Thyroid gland (tissue), 4 donors: ENCODE results near the gene GGA3. TPM values are rescaled to one million over a fixed set of nuclear protein-coding genes. Genes with fewer than 3 reads are reported as not detected.
"Not testable (repeated sequence)": the region's sequence is repeated elsewhere in the genome, so short reads cannot be mapped to it uniquely, and the experiment has no call there.

Experiments used
- DNase-seq, 2 donors: peaks; one replicate each; pipeline ENCODE4 v3.0.0-alpha.2; 2019
- H3K27ac ChIP-seq, 3 donors: fragments of 200-600 bp; sonication (generic); 1 replicate in 2 of 3; 2 replicates in 1 of 3; pipeline ENCODE4 v1.5.1; 2016 to 2019; ENCODE audit warnings: mild to moderate bottlenecking in 1 of 3, moderate library complexity in 1 of 3
- H3K27me3 ChIP-seq: fragments of 200-600 bp; sonication (generic); one replicate; pipeline ENCODE4 v1.5.1; 2019
- H3K36me3 ChIP-seq, 2 donors: fragments of 200-600 bp; sonication (generic); one replicate each; pipeline ENCODE4 v1.5.1; 2016 to 2019
- H3K4me1 ChIP-seq, 2 donors: fragments of 200-600 bp; sonication (generic); one replicate each; pipeline ENCODE4 v1.5.1; 2017 to 2019
- H3K4me3 ChIP-seq, 3 donors: fragments of 200-600 bp; sonication (generic); replicated peaks in 1 of 3; 1 replicate in 2 of 3; 2 replicates in 1 of 3; pipeline ENCODE4 v1.5.1; 2016; ENCODE audit warnings: mild to moderate bottlenecking in 1 of 3
- H3K9me3 ChIP-seq: fragments of 200-600 bp; sonication (generic); one replicate; pipeline ENCODE4 v1.5.1; 2017
- CTCF ChIP-seq, 6 experiments: fragments of 200-600 bp in 3 of 6; fragments of 450-650 bp in 3 of 6; sonication (generic) in 3 of 6; IDR thresholded peaks; one replicate each; pipeline ENCODE4 v1.5.1; 2016 to 2019; ENCODE audit warnings: antibody characterized with exemption in 6 of 6, mild to moderate bottlenecking in 2 of 6, inconsistent platforms in 1 of 6, moderate library complexity in 1 of 6
- POLR2A ChIP-seq, 2 donors: fragments of 450-650 bp; IDR thresholded peaks; one replicate each; pipeline ENCODE4 v1.6.1; 2017; ENCODE audit warnings: antibody characterized with exemption in 2 of 2, mild to moderate bottlenecking in 2 of 2, moderate library complexity in 1 of 2
- WGBS, 2 donors: methylation state at CpG; one replicate each; pipeline ENCODE4 v1.1.5; 2017; 5-methylcytosine and 5-hydroxymethylcytosine counted together
- intact Hi-C: fragments of 100-400 bp; cut with DNase I; formaldehyde crosslinking; loops from one replicate; pipeline ENCODE4 v1.15.1; 2023
- total RNA-seq, 4 donors: library from RNA; depleted of rRNA; stranded (reverse); fragments of >200 nt; gene quantifications; one replicate each; pipeline ENCODE4 v1.2.3, GENCODE V29; 2016

GGA3 gene
- total RNA-seq, 4 donors from 2014 or later, result 22.5 to 38.4 (median 24.1) TPM

- Histone ChIP-seq H3K27ac (no peak overlapping the region), H3K4me3 (no peak overlapping the region), H3K4me1 (no peaks in the 10 kb centered on the region), H3K9me3 (no peaks in the 10 kb centered on the region), H3K36me3 (peaks cover 28 to 41% of the 10 kb centered on the region in 2 donors), H3K27me3 (no peaks in the 10 kb centered on the region)
- DNase-seq, result no peak
- 97 to 100% methylated on average over 3 of the region's 3 CpGs for WGBS, 2 donors
- TF ChIP-seq POLR2A (IDR thresholded peaks at IDR 0.05), result no peak
- TF ChIP-seq CTCF (IDR thresholded peaks at IDR 0.05), result no peak
- intact Hi-C loops, result no loop called here
Observed at GRCh38 chr17:75219815-75220214, 41.6 kb downstream of the GGA3 start.

GRCh38 chr17:75218131-75218530 lies 43.3 kb downstream of the GGA3 start:
- intact Hi-C loops, result no loop called here
- WGBS, 2 donors, result 97% methylated on average over 5 to 6 of the region's 6 CpGs
- Histone ChIP-seq H3K36me3 (peaks cover 44 to 57% of the 10 kb centered on the region in 2 donors), H3K9me3 (no peaks in the 10 kb centered on the region), H3K27me3 (no peaks in the 10 kb centered on the region), H3K27ac (no peak overlapping the region), H3K4me1 (no peaks in the 10 kb centered on the region), H3K4me3 (no peak overlapping the region)
- TF ChIP-seq POLR2A (IDR thresholded peaks at IDR 0.05) (no peak), CTCF (IDR thresholded peaks at IDR 0.05) (no peak)
- DNase-seq, result no peak

- peaks cover 0 to 15% of the 10 kb centered on the region in 2 donors for H3K4me1 ChIP-seq
- no peak for DNase-seq
- no peak overlapping the region for H3K4me3 ChIP-seq
- no peaks in the 10 kb centered on the region for H3K27me3 ChIP-seq
- TF ChIP-seq POLR2A (IDR thresholded peaks at IDR 0.05), result no peak
- TF ChIP-seq CTCF (IDR thresholded peaks at IDR 0.05), result no peak
- no peaks in the 10 kb centered on the region for H3K9me3 ChIP-seq
- WGBS, 2 donors, result 85 to 88% methylated on average over 3 of the region's 3 CpGs
- no peak overlapping the region for H3K27ac ChIP-seq
- intact Hi-C loops, result no loop called here
- peaks cover 26 to 28% of the 10 kb centered on the region in 2 donors for H3K36me3 ChIP-seq
Observed at GRCh38 chr17:75209061-75209460, 52.3 kb downstream of the GGA3 start.

- DNase-seq, result no peak
- no peaks in the 10 kb centered on the region for H3K27me3 ChIP-seq
- no peak overlapping the region for H3K4me3 ChIP-seq
- TF ChIP-seq CTCF (IDR thresholded peaks at IDR 0.05) (no peak), POLR2A (IDR thresholded peaks at IDR 0.05) (no peak)
- 93% methylated on average over 9 of the region's 9 CpGs for WGBS, 2 donors
- no peaks in the 10 kb centered on the region for H3K9me3 ChIP-seq
- intact Hi-C loops, result no loop called here
- no peak overlapping the region for H3K27ac ChIP-seq
- H3K36me3 ChIP-seq, result peaks cover 19 to 21% of the 10 kb centered on the region in 2 donors
- peaks cover 0 to 15% of the 10 kb centered on the region in 2 donors for H3K4me1 ChIP-seq
Observed at GRCh38 chr17:75208161-75208560, 53.2 kb downstream of the GGA3 start.

- Histone ChIP-seq H3K36me3 (peaks cover 15 to 18% of the 10 kb centered on the region in 2 donors), H3K27ac (no peak overlapping the region), H3K4me3 (no peak overlapping the region), H3K9me3 (no peaks in the 10 kb centered on the region), H3K4me1 (peaks cover 0 to 15% of the 10 kb centered on the region in 2 donors), H3K27me3 (no peaks in the 10 kb centered on the region)
- DNase-seq, result no peak
- intact Hi-C loops, result no loop called here
- TF ChIP-seq CTCF (IDR thresholded peaks at IDR 0.05) (no peak), POLR2A (IDR thresholded peaks at IDR 0.05) (no peak)
- WGBS, 2 donors, result 73 to 84% methylated on average over 8 to 12 of the region's 12 CpGs
Observed at GRCh38 chr17:75207760-75208159, 53.6 kb downstream of the GGA3 start.

GRCh38 chr17:75207050-75207407 lies 54.4 kb downstream of the GGA3 start:
- Histone ChIP-seq H3K4me1 (peaks cover 0 to 15% of the 10 kb centered on the region in 2 donors), H3K36me3 (peaks cover 11 to 13% of the 10 kb centered on the region in 2 donors)
- H3K27me3 ChIP-seq, H3K4me3 ChIP-seq, H3K9me3 ChIP-seq, H3K27ac ChIP-seq, intact Hi-C loops, DNase-seq: not testable (repeated sequence)
- 88 to 92% methylated on average over 8 of the region's 8 CpGs for WGBS, 2 donors
